HG03354 (cell line): Measurements from ENCODE around the gene ZBTB42.

ENCODE experiments used
- ATAC-seq: cut with Tn5 transposase; IDR thresholded peaks from one replicate; pipeline ENCODE4 v1.9.1; 2021; ENCODE audit warnings: mild to moderate bottlenecking; ENCODE audit not compliant: unreplicated experiment, poor library complexity, severe bottlenecking

Gene ZBTB42

DNA sequence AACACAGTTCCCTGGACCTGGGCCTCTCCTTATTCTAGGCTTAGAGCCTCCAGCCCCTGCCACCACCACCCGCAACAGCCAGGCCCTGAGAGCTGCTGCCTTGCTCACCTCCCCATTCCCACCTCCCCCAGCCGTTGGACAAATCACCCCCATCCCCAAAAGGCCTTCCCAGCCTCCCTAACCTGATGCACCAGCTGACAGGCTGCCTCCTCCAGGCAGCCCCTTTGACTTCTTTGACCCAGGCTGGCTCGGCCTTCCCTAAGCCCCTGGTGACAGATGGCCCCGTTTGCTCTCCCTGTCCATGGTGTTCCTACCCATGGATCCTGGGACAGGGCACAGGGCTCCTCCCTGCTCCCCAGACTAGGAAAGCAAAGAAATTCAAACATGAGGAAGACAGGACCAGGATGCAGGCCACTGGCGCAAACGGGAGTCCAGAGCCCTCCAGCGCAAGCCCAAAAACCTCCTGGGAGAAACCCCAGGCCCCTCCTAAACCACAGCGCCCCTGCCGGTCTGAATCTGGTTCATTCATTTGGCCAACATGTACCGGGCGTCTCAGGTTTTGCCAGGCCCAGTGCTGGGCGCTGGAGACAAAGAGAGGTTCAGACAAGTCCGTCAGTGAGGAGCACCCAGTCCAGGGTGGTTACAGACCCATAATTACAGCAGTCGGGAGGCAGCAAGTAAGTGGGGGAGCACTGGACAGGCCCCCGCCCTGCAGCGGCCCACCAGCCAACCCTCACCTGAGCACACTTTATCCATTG lies 7.8 kb upstream of the ZBTB42 start:
- ATAC-seq: no peak

GRCh38 chr14:104793703-104793959 lies 7.3 kb upstream of the ZBTB42 start:
- ATAC-seq: no peak

- ATAC-seq: no peak
Observed at GRCh38 chr14:104794099-104794498, 6.8 kb upstream of the ZBTB42 start.

GRCh38 chr14:104794631-104794992 lies 6.3 kb upstream of the ZBTB42 start:
- peak; percentile 5 for ATAC-seq

DNA sequence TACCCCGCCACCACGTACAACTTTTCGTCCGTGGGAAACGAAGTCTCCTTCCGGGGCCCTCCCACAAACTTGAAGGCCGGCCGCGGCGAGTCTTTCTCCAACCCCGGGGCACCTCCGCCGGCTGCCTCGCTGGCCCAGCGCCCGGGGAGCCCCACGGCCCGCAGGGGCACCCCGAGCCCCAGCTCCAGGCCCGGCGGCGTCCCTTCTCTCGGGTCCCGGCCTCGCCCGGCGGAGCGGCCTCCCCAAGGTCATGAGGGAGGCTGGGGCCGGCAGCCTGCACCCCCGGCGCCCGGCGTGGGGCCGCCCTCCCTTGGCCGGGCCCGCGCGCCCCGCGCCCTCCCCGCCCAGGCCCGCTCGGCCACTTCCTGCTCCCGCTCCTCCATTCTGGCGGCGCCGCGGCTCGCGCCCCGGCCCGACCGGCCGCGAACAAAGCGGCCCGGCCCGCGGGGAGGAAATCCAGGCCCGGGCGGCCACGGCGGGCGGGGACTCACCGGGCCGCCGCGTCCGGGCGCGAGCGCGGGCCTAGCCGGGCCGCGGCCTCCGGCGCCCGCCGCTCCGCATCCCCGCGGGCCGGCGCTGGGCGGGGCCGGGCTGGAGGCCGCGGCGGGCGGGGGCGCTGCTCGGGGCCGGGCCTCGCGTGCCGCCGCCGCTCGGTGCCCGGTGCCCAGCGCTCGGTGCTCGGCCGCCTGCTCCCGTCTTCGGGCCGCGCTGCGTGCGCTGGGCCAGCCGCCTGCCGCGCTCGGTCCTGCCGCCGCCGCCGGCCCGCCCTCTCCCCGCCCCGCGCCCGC lies 5.7 kb upstream of the ZBTB42 start, which contains the start of gene AKT1:
Gene AKT1 (minus strand): TSS at position 756 of the 788 bp plus-strand sequence. CDS start 3,105 bp downstream, outside the sequence.
- ATAC-seq: peak; percentile 48

- no peak for ATAC-seq
Observed at GRCh38 chr14:104795781-104796686, 4.9 kb upstream of the ZBTB42 start.

DNA sequence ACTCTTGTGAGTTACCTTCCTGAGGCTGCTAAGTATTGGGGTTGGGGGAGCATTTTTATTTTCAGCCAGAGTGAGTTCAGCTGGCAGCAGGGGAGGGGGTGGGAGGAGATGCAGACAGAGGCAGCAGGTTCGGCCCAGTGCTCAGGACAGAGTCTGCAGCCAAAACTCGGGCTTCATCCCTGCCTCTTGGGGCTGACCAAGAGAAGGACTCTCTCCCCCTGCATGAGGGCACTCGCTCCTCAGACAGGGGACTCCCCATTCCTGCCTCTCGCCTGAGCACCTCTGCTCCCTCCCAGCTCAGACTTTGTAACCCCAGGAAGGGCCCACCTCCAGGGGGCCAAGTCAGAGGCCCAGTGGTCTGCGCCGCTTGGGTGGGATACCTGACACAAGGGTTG lies 4.2 kb upstream of the ZBTB42 start:
- no peak for ATAC-seq

- no peak for ATAC-seq
Observed at GRCh38 chr14:104797115-104798044, 3.5 kb upstream of the ZBTB42 start.

DNA sequence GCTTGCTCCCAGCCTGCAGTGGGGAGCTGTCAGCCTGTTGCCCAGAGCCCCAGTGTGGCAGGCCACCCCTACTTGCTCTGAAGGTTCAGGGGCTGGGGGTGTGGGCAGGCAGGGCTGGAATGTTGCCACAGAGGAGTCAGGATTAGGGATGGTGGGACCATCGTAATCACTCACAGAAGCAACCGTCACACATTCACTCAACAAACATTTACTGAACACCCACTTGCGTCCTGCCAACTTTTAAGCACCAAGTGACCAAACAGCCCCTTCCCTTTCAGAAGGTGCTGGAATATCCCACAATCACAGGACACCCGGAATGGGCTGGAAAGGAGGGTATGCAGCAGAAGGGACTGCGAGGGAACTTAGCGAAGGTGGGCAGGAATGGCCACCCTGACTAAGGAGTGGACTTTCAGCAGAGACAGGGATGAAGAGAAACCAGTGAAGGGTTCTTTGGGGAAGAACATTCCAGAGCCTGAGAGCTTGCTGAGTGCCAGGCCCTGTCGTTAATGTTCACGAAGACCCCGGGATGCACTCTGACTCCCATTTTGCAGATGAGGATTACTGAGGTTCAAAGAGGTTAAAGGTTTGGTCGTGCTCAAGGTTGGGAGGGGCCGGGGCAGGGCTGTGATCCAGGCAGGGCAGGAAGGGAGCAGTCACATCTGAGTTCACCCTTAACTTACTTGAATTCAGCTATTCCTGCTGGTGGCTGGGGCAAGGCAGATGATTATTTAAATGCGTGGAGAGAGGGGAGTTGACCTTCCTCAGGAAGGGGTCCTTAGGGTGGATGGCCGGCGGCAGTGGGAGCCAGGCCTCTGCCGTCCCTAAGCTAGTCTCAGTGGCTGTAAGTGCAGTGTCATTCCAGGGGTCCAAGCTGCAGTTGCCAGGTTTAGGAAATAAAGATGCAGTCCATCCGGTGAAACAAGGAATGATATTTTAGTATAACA lies 2.3 kb upstream of the ZBTB42 start:
- no peak for ATAC-seq

DNA sequence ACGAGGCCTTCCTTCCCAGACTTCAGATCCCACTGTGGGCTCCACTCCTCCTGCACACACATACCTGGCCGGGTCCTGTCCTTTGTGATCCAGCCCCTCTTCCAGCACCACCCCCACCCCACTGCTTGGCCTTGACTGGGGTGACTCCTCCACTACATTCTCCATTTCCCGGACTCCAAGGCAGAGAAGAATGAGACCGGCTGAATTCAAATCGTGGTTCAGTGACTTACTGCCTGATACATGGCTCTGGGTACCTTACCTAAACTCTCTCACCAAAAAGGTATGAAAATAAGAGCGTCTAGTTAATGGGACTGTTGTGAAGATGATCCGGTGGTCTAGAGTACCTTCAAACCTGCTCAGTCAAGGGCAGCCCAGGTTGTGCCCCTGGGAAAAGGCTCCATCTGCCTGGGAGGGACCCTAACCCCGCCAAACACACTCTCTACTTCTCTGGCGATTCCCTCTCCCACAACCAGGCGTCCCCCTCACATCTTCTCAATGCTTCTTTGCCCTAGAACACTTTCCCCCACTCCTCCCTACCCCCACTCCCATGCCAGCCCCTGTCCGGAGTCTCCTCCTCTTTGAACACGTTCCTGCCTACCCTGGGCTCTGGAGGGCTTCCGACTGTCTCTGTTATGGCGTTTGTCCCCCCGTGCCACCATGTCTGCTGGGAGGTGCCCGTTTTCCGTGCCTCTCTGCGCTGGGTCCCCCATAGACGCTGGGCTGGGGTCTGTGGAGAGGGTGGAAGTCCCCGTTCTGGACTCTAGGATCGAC lies 1.5 kb upstream of the ZBTB42 start:
- no peak for ATAC-seq

DNA sequence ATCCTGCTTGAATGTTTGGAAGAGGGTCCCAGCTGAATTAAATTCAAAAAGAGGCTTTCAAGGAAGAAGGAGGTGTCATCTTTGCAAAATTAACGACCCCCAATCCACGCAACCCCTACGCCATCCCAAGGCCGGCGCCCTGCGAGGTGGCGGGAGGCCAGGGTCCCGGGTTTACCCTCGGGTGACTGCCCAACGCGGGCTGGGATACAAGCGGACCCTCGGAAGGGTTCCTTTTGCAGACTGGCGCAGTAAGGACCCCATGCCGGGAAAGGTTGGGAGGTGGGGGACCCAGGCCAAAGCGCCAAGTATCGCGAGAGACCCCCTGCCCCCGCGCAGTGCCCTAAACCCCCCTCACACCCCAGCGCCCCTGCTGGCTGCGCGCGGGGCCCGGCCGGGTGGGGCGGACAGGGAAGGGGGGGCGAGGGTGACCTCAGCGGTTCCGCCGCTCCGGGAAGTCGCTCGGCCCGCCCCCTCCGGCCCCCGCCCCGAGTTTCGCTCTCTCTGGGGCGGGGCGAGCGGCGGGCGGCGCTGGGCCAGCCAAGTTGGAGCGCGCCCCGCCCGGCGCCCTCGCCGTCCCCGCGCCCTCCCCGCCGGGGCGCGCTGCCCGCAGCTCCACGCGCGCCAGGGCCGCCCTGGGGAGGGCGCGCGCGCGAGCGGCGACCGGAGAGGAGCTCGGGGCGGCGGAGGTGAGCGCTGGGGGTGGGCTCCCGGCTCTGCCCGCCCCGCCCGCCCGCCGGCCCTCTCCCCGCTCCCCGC lies 708 bp upstream of the ZBTB42 start:
- ATAC-seq: peak; percentile 49

- no peak for ATAC-seq
Observed at GRCh38 chr14:104801520-104802393, 856 bp downstream of the ZBTB42 start.

GRCh38 chr14:104802394-104803184 lies 1.7 kb downstream of the ZBTB42 start:
- ATAC-seq: no peak

- no peak for ATAC-seq
Observed at GRCh38 chr14:104803280-104803911, 2.5 kb downstream of the ZBTB42 start.

DNA sequence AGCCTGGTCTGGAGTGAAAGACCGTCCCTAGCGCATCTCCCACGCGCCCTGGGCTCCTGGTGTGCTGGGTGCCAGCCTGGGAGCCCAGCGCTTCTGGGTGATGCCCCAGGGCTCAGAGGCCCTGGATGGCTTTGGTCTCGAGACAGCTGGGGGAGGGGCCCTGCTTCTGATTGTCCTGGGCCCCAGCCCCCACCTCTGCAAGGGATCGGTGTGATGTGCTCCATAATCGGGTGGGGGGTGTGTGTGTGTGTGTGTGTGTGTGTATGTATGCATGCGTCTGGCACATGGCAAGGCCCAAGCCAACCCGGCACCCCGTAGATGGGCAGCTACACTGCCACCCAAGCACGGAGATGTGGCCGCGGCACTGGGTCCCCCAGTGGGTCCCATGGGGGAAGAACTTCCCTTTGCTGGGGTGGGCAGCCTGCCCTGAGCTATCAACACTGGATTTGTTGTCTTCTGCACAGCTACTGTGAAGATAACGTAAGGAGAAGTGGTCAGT lies 3.1 kb downstream of the ZBTB42 start:
- no peak for ATAC-seq
